ENCODE data around the gene CPEB4. TPM values are rescaled to one million over a fixed set of nuclear protein-coding genes. Genes with fewer than 3 reads are reported as not detected.
A peak's percentile ranks its signal among the peaks of the same experiment; 100 is the strongest.

The CPEB4 gene
- total and polyA plus RNA-seq, 9 of the 15 experiments (the other 6 are each of a cell fraction or from before 2014, with no cell fraction given), result 7.4 to 21.3 (median 12.4) TPM

GRCh38 chr5:173840111-173840983 lies 47.8 kb upstream of the CPEB4 start (continued):
- TF ChIP-seq RBM25 (IDR thresholded peaks at IDR 0.05; ENCODE audit: low read depth, low read length, severe bottlenecking), result peak; percentile 97
- no peak for TF ChIP-seq POLR2AphosphoS5 (IDR thresholded peaks at IDR 0.05; ENCODE audit: control insufficient read depth, insufficient read depth, low read depth, low read length)
- TF ChIP-seq ZNF766 (CRISPR knock-in tag; conservative IDR thresholded peaks at IDR 0.05), result no peak
- TF ChIP-seq ZMIZ1 (IDR thresholded peaks at IDR 0.05; ENCODE audit: low read depth in 2 of 2, low read length in 2 of 2), result no peak
- TF ChIP-seq ZBTB40 (IDR thresholded peaks at IDR 0.05), result no peak
- no peak for TF ChIP-seq ZBTB40 (CRISPR knock-in tag; IDR thresholded peaks at IDR 0.05)
- no peak for TF ChIP-seq AFF4 (CRISPR knock-in tag; IDR thresholded peaks at IDR 0.05)
- peak; percentile 78 to 88 for TF ChIP-seq KDM1A (IDR thresholded peaks at IDR 0.05)
- 0 out of 2 replicates have a peak, but pooled peaks have one; percentile 21 for TF ChIP-seq PTRF (tag; IDR thresholded peaks at IDR 0.05)
